A673 (cell line): Measurements from ENCODE around the gene IMP4.

Experiments used
- CTCF ChIP-seq: fragments of 300-800, 200-600 bp; sonication (generic); conservative IDR thresholded peaks from 2 replicates; pipeline ENCODE4 v1.5.1; 2017; ENCODE audit warnings: low read depth, mild to moderate bottlenecking, antibody characterized with exemption, low read length, moderate library complexity, mixed read lengths
- EZH2 ChIP-seq: fragments of 200-600 bp; sonication (generic); IDR thresholded peaks from 2 replicates; pipeline ENCODE4 v1.6.1; 2017; ENCODE audit warnings: borderline replicate concordance, low read depth, mild to moderate bottlenecking, mixed read lengths, antibody characterized with exemption, low read length; ENCODE audit not compliant: poor library complexity, severe bottlenecking

GRCh38 chr2:130374587-130375290, 32.0 kb downstream of the IMP4 start:
- TF ChIP-seq CTCF (no peak), EZH2 (no peak)
